Hepatocyte (in vitro differentiated cells): Measurements from ENCODE around the gene CYP4F12.

Experiments used
- CTCF ChIP-seq: fragments of 200-600 bp; sonication (generic); IDR thresholded peaks from 2 replicates; pipeline ENCODE4 v1.5.1; 2016; ENCODE audit warnings: antibody characterized with exemption, mild to moderate bottlenecking; ENCODE audit not compliant: poor library complexity
- EZH2 ChIP-seq: fragments of 200-600 bp; sonication (generic); IDR thresholded peaks from 2 replicates; pipeline ENCODE4 v1.6.1; 2016; ENCODE audit warnings: antibody characterized with exemption, mild to moderate bottlenecking, borderline replicate concordance
- EZH2phosphoT487 ChIP-seq: fragments of 200-600 bp; sonication (generic); IDR thresholded peaks from one replicate; pipeline ENCODE4 v1.6.1; 2018; ENCODE audit warnings: antibody characterized with exemption, mild to moderate bottlenecking, low read depth, moderate library complexity; ENCODE audit not compliant: unreplicated experiment, severe bottlenecking

GRCh38 chr19:15673176-15673654 is 328 bp downstream of the CYP4F12 start:
- TF ChIP-seq EZH2, result no peak
- no peak for TF ChIP-seq CTCF
- TF ChIP-seq EZH2phosphoT487, result no peak
